Activated CD4-positive, alpha-beta T cell treated with anti-CD3 and anti-CD28 coated beads, Interleukin-2, amount 50 U/mL, for 1 hour (primary cell): ENCODE results near the gene PRKCB.

Experiments used
- DNase-seq: peaks from one replicate; pipeline ENCODE4 v3.0.0-alpha.2; 2020

The PRKCB gene

DNA sequence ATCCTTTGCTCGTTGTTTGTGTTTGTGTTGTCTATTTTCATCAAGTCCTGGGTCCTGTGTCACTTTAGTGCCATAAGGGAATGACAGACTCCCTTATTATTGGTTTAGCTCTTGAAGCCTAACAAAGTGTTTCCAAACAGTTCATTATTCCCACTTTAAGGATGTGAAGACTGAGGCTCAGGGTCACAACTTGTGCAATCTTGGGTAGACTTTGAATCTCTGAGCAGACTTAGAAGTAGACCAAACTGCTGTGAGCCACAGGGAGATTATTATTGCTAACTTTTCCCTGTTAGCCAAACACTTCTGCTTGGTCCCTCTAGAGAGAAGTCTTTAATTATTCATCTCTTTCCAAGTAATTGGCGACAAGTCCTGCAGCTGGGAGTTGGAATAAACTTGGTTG, 31.8 kb downstream of the PRKCB start:
- DNase-seq: no peak

DNA sequence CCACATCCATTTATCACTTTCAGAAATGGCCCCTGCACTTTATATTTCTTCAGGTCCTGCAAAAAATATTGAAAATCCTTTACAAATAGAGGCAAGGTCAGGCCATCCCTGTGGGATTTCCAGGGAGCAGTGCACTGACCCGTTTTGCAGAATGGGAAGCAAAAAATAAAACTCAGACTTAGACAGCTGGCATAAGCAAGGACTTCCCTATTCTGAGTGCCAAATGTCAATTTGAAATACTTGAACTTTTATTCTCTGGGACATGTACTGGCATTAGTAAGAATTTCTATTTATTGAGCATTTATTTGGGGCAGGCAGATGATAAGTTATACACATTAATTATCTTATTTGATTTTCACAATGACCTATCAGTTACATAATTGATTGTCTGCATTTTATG, 32.4 kb downstream of the PRKCB start:
- DNase-seq: no peak

DNA sequence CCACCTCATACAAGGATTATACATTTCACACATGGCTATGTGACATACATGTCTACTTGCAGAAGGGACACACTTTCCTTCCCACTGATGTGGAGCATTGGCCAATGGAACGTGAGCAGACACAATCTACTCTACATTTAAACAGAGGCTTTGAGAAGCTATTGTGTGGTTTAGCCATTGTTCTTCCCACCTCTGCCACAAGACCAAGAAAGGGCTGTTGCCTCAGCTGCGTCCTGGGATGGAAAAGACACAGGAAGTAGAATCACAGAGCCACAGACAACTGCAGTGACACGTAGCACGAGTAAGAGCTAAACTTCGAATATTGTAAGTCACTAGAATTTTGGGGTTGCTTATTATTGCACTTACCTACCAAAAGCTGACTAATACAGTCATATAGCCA, 33.3 kb downstream of the PRKCB start:
- no peak for DNase-seq

DNA sequence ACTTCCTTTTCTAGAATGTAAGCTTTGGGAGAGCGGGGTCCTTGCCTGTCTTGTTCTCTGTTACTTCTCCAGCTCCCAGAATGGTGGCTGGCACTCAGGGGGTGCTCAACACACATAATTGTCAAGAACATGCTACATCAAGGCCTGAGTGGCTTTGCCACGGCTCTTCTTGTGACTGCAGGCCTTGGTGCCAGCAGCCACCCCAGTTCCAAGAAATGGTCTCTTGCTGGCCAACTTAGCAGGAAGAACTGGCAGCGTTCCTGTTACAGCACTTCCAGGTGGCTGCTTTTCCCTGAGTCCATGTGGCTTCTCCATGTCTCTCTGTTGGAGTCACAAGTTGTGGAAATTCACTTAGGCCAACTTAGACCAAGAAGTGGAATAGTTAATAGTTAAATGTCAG, 36.1 kb downstream of the PRKCB start:
- no peak for DNase-seq

DNA sequence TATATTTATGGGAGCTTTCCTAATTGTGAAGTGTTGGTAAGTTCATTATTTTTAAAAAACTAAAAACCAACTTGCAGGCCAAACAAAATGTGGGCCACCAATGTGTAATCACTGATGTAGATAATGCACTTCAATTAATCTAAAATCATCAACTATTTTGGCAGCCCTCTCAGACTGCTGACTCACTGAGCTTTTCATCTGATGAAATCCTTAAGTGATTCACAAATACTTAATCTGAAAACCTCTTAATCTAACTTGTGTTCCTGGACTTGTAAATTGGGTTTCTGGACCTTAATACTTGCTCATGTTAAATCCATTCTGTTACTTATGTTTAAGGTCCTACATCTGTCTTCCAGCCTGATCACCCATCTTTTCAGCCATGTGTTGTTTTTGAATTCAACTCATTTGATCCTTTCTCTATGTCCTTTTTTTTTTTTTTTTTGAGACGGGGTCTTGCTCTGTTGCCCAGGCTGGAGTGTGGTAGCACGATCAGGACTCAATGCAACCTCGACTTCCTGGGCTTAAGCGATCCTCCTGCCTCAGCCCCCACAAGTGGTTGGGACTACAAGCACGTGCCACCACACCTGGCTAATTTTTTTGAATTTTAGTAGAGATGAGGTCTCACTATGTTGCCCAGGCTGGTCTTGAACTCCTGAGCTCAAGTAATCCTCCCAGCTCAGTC, 39.0 kb downstream of the PRKCB start:
- DNase-seq: no peak

DNA sequence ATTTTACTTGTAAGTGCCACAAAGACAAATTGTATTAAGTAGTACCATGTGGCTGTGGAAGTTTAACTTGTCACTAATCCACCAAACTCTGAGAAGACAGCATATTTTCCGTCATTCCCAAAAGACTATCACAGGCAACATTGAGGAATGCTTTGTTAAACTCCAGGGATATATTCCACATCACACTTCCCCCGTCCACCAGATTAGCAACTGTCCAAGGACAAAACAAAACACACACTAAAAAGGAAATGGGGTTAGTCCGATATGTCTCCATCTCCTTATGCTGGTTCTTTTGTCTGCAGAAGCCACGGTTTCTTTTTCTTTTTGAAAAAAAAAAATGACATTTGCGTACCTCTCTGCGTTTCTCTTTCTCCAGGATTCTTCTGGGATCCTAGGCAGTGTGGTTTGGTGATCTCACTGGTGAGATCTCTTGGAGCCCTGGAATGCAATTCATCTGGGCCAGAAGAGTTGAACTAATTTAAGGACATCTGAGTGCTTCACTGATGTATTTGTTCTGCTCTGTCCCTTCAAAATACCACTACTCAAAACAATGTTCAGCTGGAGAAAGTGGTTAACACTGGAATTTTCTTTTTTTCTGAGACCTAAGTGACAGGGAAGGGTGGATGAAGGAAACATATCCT, 40.6 kb downstream of the PRKCB start:
- DNase-seq: no peak

DNA sequence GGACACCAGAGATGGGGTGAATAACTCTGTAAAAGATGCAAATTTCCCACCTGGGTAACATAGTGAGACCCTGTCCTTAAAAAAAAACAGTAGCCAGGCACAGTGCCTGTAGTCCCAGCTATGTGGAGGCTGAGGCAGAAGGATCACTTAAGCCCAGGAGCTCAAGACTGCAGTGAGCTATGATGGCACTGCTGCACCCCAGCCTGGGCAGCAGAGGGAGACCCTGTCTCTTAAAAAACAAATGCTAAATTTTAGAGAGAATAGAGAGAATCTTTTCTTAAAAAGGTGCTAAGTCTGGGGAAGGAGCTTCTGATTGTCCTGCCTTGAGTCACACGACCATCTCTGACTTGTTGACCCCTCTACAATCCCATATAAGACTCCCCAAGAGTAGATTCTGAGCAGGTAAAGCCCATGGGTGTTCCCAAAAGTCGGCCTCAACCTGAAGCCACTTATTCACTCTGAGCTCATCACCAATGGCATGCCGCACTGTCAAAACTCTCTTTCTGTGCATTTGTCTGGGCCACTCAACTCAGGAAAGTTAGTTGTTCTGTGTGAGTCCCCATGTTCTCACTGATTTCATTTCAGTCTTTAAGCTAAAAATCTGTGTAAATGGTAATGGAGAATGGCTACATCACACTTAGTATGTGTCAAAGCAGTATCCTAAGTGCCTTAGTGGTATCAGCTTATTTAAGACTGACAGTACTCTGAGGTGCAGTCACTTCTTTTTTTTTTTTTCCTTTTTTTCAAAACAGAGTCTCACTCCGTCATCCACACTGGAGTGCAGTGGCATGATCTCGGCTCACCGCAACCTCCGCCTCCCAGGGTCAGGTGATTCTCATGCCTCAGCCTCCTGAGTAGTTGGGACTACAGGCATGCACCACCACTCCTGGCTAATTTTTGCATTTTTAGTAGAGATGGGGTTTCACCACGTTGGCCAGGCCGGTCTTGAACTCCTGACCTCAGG, 41.6 kb downstream of the PRKCB start:
- peak; percentile 8 for DNase-seq

DNA sequence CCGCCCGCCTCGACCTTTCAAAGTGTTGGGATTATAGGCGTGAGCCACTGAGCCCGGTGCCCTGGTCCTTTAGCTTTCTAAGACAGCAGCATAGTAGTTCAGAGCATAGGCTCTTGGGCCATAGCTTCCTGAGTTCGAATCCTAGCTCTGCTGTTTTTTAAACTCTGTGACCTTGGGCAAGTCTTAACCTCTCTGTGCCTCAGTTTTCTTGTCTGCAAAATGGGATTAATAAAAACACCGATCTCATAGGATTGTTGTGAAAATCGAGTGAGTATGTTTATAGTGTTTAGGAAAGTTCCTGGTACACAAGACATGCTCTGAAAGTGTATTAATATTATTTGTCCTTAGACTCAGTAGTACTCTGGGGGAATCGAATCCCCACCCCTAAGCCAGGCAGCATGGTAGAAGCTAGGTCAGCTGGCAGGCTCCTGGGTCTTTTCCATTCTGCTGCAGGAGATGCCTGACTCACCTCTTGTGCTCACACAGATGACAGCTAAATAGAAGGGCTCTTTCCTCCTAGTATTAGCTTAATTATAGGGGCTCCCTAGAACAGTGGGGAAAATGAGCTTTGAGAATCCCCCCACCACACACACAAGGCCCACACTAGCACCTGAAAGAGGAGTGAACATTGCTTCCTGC, 44.1 kb downstream of the PRKCB start:
- DNase-seq: no peak

DNA sequence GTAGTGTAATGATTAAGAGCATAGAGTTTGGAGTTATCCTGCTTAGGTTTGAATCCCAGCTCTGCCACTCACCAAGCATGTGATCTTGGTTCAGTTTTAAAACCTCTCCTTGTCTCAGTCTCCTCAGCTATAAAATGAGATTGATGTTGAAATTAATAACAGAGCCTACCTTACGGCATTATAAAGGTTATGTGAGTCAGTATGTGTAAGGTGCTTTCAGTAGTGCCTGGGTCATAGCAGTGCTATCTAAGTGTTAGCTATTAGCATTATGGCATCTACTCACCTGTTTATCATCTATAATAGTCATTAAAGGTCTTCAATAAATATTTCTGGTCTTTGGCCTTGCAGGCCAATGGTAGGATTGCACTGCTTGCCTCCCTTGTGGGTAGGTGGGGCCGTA, 53.4 kb downstream of the PRKCB start:
- DNase-seq: no peak

DNA sequence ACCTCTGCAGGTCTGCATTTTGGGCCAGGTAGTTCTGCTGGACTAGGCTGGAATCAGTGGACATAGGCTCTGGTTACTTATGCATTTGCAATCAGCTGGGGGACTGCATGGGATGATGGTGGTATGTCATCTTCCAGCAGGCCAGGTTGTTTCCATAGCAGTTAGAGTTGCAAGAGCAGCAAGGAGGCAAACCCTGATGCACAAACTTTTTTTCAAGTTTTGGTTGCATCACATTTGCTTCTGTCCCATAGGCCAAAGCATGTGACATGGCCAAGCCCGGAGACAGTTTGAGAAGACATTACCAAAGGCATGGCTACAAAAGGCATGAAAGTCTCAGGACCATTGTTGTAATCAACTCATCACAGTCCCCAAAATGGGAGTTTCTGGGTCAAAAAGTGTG, 58.2 kb downstream of the PRKCB start:
- DNase-seq: no peak

DNA sequence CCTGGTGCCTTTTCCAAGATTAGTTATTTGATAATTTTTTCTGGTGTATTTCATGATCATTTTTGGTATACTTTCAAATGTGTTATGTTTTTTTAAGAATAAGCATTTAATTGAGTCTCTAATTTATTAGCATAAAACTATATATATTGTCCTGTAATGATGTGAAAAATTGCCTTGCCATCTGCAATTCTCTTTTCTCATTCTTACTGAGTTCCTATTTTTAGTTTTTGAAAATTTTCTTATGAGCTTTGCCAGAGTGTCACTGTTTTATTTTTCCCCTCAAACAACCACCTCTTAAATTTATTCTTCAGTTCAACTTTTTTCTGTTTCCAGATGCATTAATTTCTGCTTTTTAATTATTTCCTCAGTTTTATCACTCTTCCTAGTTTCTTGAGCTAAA, 59.3 kb downstream of the PRKCB start:
- DNase-seq: no peak

DNA sequence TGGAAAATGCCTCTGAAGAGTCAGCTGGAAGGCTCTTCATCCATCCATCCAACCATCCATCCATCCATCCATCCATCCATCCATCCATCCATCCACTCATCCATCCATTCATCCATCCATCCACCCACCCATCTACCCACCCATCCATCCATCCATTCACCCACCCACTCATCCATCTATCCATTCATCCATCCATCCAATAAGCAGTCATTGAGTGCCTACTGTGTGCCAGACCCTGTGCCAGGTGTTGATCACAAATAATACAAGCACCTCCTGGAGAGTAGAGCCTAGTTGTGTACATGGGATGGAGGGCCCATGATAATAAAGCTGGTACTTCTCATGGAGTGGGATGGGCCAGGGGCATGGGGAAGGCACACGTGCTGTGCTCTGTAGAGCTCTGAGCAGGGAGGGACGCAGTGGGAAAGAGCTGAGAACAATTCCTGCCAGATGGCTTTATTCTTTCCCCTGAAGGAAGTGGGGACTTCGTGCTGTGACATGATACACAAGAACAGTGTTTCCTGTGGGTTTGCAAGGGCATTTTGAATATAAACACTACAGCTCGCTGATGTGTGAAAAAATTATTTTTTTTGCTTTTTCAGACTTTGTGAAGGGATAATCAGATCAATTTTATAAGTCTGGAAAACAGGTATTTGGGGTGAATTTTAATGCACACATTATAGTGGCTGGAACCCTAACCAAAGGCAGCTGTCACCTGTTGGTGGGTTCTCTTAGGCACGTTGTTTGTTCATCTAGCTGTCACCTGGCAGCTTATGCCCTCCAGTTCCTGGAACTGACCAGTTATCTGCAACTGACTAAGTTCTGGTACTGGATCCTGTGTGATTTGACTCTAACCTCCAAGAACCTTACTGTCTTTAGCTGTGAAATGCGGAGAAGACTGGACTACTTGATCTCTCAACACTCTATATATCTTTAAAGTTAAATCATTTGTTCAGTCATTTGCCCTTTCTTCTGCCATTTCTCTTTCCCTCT, 61.3 kb downstream of the PRKCB start:
- DNase-seq: no peak

DNA sequence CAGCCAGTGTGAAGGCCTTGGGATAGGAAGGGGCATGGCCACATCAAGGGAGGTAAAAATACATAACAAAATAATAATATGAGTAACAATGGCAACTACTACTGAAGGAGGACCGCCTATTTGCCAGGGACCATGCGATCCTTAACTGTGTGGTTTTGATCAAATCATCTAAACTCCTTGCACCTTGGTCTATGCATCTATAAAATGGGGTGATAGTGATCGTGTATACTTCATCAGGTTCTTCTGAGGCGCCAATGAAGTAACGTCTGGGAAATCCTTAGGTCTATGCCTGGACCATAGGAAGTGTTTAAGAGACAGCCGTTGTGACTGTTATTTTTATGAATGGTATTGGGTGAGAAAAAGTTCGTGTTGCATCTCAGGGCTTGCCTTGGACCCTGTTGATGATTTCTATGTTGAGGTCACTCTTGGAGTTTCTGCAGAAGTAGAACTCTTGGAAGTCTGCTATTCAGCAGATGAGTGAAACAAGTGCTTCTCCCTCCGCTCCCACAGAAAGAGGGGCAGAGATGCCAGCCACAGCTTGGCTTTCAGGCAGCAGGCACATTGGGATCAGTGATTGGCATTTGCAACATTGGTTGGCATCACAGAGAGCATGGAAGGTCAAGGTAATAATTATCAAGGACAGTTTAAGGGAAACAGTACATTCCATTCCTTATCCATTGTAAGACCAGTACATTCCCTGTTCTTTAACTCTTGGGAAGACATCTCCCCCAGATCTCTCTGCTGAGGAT, 63.1 kb downstream of the PRKCB start:
- DNase-seq: no peak

DNA sequence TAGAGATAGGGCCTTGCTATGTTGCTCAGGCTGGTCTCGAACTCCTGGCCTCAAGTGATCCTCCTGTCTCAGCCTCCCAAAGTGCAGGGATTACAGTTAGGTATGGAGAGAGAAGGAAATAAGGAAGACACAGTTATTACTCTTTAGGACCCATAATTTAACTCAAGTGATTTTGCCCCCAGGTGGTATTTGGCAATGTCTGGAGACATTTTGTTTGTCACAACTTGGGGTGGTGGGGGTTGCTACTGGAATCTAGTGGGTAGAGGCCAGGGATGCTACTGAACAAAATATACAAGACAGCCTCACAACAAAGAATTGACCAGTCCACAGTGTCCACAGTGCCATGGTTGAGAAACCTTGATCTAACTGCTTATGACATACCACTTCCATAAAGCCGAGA, 64.1 kb downstream of the PRKCB start:
- DNase-seq: no peak

DNA sequence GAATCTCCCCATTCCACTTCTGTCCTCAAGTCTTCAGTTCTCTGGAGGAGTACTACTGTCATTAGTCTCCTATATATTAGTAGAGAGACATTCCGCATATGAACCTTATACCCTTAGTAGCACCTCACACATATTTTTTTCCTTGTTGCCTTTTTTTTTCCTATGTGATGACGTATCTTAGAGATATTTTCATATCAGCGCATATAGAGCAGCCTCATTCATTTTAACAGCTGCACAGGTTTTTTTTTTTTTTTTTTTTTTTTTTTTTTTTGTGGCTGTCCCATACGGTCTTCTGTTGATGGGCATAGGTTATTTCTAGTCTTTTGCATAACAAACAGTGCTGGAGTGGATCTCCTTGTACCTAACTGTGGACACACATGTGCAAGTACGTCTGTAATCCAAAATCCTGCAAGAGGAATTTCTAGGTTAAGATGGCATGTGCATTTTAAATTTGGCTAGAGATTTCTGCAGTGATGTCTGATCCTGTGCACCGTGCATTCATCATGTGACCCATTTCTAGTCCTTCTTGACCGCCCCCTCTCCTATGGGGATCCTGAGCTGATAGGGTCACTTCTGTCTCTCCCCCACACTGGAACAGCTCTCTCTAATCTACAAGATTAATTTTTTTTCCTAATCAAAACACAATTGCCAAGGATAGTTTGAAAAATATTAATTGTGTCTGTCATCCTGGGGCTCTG, 64.8 kb downstream of the PRKCB start:
- no peak for DNase-seq

DNA sequence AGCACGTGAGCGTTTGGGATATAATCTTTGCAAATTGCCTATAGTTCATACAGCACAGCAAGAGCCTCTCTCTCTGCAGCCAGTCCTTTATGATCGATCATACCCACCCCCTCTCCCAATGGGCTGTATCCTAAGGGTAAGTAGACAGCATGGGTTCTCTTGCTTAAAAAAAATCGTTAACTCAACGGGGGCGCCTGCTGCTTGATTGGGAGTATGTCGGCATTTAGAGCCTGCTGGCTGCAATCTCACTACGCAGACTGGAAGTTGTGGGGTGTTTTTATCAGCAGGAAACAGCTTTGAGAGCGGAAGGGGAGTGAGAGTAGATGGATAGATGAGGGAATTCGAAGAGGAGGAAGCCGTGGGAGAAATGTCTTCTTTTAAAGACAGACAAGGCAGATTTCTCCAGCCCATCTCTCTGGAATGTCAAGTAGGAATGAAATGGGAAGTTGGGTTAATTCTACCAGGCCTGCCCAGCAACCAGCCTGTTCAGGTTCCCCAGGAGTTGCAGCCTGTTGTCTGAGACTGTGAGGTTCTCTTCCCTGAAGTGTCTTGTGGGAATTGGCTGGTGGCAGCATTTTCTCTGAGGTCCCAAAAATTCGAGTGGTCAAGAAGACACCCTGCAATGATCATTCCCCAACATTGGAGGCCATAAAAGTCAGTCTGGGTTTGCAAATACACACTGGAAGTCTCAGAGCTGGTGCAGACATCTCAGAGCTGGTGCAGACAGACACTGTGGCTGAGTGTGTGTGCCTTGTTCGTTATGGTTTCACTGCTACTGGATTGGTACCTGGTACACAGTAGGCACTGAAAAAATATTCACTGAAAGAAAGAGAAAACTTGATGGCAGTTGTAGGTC, 65.6 kb downstream of the PRKCB start:
- DNase-seq: no peak

DNA sequence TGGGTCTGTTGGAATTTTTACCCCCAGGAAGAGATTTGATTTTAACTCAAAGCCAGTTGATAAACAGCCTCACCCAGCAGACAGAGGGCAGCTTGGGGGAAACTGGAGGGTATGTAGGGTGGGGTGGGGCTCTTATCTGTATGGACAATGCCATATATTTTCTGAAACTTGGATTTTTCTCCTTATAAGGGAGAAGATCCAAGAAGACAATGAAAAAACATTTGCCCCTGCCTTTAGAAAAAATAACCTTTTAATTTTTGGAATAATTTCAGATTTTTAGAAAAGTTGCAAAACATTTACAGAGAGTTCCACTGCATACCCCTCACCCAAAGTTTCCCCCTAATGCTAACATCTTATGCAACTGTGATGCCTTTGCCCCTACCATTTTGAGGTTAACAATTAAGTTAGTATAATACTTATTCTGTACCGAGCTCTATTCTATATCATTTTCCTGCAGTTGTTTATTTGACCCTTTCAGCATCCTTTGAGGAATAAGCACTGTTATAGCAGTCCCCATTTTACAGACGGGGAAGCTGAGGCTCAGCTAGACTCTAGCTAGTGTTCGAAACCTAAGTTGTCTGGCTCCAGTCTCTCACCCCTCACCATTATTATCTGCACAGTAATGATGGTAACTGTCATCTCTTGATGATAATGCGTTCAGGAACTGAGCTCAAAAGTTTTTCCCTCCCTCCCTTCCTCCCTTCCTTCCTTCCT, 66.4 kb downstream of the PRKCB start:
- no peak for DNase-seq

DNA sequence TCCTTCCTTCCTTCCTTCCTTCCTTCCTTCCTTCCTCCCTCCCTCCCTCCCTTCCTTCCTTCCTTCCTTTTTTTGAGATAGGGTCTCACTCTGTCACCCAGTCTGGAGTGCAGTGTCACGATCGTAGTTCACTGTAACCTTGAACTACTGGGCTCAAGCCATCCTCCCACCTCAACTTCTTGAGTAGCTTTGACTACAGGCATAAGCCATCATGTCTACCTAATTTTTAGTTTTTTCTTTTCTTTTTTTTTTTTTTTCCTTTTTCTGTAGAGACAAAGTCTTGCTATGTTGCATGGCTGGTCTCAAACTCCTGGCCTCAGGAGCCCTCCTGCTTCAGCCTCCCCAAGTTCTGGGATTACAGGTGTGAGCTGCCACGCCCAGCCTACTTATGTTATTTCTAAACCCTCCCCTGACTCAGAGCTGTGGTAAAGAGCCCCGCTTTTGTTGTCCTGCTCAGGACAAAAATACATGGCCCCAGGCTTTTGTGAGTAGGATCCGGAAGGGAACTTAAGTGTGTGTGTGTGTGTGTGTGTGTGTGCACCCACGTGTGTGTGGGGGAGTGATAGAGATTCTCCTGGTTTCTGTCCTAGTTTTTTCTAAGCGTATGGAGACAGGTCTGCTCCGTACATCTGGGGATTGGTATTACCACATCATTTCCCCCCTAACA, 67.1 kb downstream of the PRKCB start:
- no peak for DNase-seq
